ENCODE measurements around the gene HOXB8. TPM values are rescaled to one million over a fixed set of nuclear protein-coding genes. Genes with fewer than 3 reads are reported as not detected.

HOXB8 gene
- total RNA-seq, 1 donor from 2014 or later, result not detected

DNA sequence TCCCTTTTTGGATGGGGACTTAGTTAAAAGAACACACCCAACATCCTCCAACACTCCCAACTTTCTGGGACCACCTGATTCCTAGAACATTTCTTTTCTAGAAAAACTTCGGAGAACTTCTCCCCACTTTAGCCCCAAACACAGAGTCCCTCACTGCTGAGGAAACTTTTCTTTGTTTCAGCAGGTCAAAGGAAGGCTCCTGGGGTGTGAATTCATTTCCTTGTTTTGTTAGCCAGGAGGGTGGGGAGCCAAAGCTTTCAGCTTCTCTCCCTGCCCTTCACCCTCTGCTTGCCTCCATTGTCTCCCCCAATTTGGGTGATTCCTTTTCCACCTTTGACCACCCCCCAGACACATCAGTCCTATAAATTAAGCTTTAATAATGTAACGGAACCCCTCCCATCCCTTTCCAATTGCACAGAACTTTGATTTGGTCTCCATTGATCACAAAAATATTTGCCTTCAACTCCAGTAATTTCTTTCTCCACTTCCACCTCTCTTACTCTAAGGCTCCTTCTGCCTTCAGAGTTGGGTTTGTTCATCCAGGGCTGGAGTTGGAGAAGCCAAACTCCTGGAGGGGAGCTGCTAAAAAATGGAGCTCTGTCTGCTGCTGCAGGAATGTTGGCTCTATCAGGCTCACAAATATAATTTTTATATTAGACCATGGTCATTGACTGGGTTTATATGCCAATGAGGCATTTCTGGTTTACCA is 47.3 kb downstream of the HOXB8 start:
- no peak for TF ChIP-seq CTCF (IDR thresholded peaks at IDR 0.05; ENCODE audit: partially characterized antibody, unreplicated experiment)
- Mint-ChIP-seq H3K27ac (ENCODE audit: unreplicated experiment) (no peak overlapping the region), H3K9me3 (ENCODE audit: unreplicated experiment) (peaks cover 7% of the 10 kb centered on the region), H3K36me3 (ENCODE audit: unreplicated experiment) (no peaks in the 10 kb centered on the region), H3K4me1 (ENCODE audit: low read depth, unreplicated experiment) (peaks cover 3% of the 10 kb centered on the region), H3K27me3 (ENCODE audit: unreplicated experiment) (peaks cover 27% of the 10 kb centered on the region), H3K4me3 (ENCODE audit: unreplicated experiment) (no peak overlapping the region)
- DNase-seq, result no peak

- no peak for DNase-seq
Observed at GRCh38 chr17:48567209-48567608, 47.9 kb downstream of the HOXB8 start.

DNA sequence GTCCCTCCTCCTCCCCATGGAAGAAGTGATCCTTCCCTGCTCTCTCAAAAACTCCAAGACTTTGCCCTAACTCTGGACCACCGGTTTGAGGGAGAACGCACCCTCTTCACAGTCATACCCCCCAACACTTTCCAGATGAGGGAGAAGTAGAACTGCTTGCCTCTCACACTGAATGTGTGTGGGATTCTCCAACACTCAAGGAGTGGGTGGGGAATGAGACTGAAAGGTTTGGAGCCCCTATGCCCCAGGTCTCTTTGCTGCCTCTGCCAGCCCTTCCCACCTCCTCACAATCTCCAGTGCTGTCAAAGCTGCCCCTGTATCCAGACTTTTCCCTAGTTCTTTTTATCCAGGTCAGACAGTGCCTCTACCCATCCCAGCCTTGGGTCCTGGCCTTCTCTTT is 48.4 kb downstream of the HOXB8 start:
- H3K36me3 Mint-ChIP-seq (ENCODE audit: unreplicated experiment), result no peaks in the 10 kb centered on the region
- H3K9me3 Mint-ChIP-seq (ENCODE audit: unreplicated experiment), result peaks cover 7% of the 10 kb centered on the region
- no peak for TF ChIP-seq CTCF (IDR thresholded peaks at IDR 0.05; ENCODE audit: partially characterized antibody, unreplicated experiment)
- H3K27me3 Mint-ChIP-seq (ENCODE audit: unreplicated experiment), result peaks cover 33% of the 10 kb centered on the region
- no peak for DNase-seq
- peaks cover 3% of the 10 kb centered on the region for H3K4me1 Mint-ChIP-seq (ENCODE audit: low read depth, unreplicated experiment)
- no peak overlapping the region for H3K4me3 Mint-ChIP-seq (ENCODE audit: unreplicated experiment)
- no peak overlapping the region for H3K27ac Mint-ChIP-seq (ENCODE audit: unreplicated experiment)

More at GRCh38 chr17:48567209-48567608, 47.9 kb downstream of the HOXB8 start:
- Mint-ChIP-seq H3K27me3 (ENCODE audit: unreplicated experiment) (peaks cover 33% of the 10 kb centered on the region), H3K9me3 (ENCODE audit: unreplicated experiment) (peaks cover 7% of the 10 kb centered on the region), H3K27ac (ENCODE audit: unreplicated experiment) (no peak overlapping the region), H3K4me1 (ENCODE audit: low read depth, unreplicated experiment) (peaks cover 3% of the 10 kb centered on the region), H3K36me3 (ENCODE audit: unreplicated experiment) (no peaks in the 10 kb centered on the region), H3K4me3 (ENCODE audit: unreplicated experiment) (no peak overlapping the region)
- no peak for TF ChIP-seq CTCF (IDR thresholded peaks at IDR 0.05; ENCODE audit: partially characterized antibody, unreplicated experiment)

- Mint-ChIP-seq H3K4me1 (ENCODE audit: low read depth, unreplicated experiment) (peaks cover 3% of the 10 kb centered on the region), H3K9me3 (ENCODE audit: unreplicated experiment) (peaks cover 7% of the 10 kb centered on the region), H3K4me3 (ENCODE audit: unreplicated experiment) (no peak overlapping the region), H3K27ac (ENCODE audit: unreplicated experiment) (no peak overlapping the region), H3K36me3 (ENCODE audit: unreplicated experiment) (no peaks in the 10 kb centered on the region), H3K27me3 (ENCODE audit: unreplicated experiment) (peaks cover 33% of the 10 kb centered on the region)
- no peak for DNase-seq
- TF ChIP-seq CTCF (IDR thresholded peaks at IDR 0.05; ENCODE audit: partially characterized antibody, unreplicated experiment), result no peak
Observed at GRCh38 chr17:48565925-48566710, 49.0 kb downstream of the HOXB8 start.
